KMS-11 (cell line): ENCODE measurements around the gene ZFR.

Experiments
- H2AFZ ChIP-seq: fragments of 200-600 bp; sonication (generic); 2 replicates; pipeline ENCODE4 v1.6.1; 2016; ENCODE audit warnings: antibody characterized with exemption, mixed run types, low read depth
- H3K27ac ChIP-seq: fragments of 200-600 bp; sonication (generic); 2 replicates; pipeline ENCODE4 v1.6.1; 2016; ENCODE audit warnings: mild to moderate bottlenecking, mixed run types
- H3K27me3 ChIP-seq: fragments of 200-600 bp; sonication (generic); 2 replicates; pipeline ENCODE4 v1.6.1; 2017; ENCODE audit warnings: mild to moderate bottlenecking, low read depth, mixed run types, moderate library complexity; ENCODE audit not compliant: insufficient read depth
- H3K36me3 ChIP-seq: fragments of 200-600 bp; sonication (generic); 2 replicates; pipeline ENCODE4 v1.6.1; 2017; ENCODE audit warnings: mild to moderate bottlenecking, mixed run types; ENCODE audit not compliant: insufficient read depth
- H3K4me1 ChIP-seq: fragments of 200-600 bp; sonication (generic); 2 replicates; pipeline ENCODE4 v1.6.1; 2016; ENCODE audit warnings: mild to moderate bottlenecking, low read depth, mixed run types; ENCODE audit not compliant: poor library complexity, severe bottlenecking
- H3K4me2 ChIP-seq: fragments of 200-600 bp; sonication (generic); 2 replicates; pipeline ENCODE4 v1.7.0; 2016; ENCODE audit warnings: mild to moderate bottlenecking, mixed run types
- H3K4me3 ChIP-seq: fragments of 200-600 bp; sonication (generic); IDR thresholded peaks from 2 replicates; pipeline ENCODE4 v1.6.1; 2017; ENCODE audit warnings: low read depth, low read length, mixed read lengths; ENCODE audit not compliant: insufficient read depth
- H3K79me2 ChIP-seq: fragments of 200-600 bp; sonication (generic); 2 replicates; pipeline ENCODE4 v1.6.1; 2016; ENCODE audit warnings: low read depth, mixed run types; ENCODE audit not compliant: insufficient read depth
- H3K9ac ChIP-seq: fragments of 200-600 bp; sonication (generic); 2 replicates; pipeline ENCODE4 v1.6.1; 2016; ENCODE audit warnings: mild to moderate bottlenecking, mixed run types
- H4K20me1 ChIP-seq: fragments of 200-600 bp; sonication (generic); 2 replicates; pipeline ENCODE4 v1.6.1; 2016; ENCODE audit warnings: mild to moderate bottlenecking, mixed run types; ENCODE audit not compliant: insufficient read depth
- TF ChIP-seq, protein P1 (sequence below): fragments of 200-600 bp; sonication (generic); conservative IDR thresholded peaks from 2 replicates; pipeline ENCODE4 v1.6.1; 2017; ENCODE audit warnings: low read depth, mild to moderate bottlenecking, antibody characterized with exemption, low read length, moderate library complexity, mixed read lengths

ZFR gene

DNA sequence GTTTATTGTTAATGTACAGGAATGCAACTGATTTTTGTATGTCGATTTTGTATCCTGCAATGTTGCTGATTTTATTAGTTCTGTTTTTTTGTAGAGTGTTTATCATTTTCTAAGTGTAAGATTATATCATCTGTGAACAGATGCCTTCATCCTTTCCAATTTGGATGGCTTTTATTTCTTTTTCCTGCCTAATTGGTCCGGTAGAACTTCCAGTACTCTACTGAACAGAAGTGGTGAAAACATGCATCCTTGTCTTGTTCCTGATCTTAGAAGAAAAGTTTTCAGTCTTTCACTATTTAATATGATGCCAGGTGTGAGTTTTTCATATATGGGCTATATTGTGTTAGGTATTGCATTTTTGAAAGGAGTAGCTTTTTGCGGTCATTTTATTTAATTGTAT, 42.5 kb upstream of the ZFR start:
- Histone ChIP-seq H3K36me3 (no peaks in the 10 kb centered on the region), H3K27ac (no peak overlapping the region), H3K79me2 (no peaks in the 10 kb centered on the region), H3K27me3 (no peaks in the 10 kb centered on the region), H3K4me2 (no peak overlapping the region), H3K9ac (no peak overlapping the region), H4K20me1 (no peaks in the 10 kb centered on the region), H2AFZ (no peak overlapping the region), H3K4me1 (peaks cover 21% of the 10 kb centered on the region), H3K4me3 (no peak overlapping the region)
- TF ChIP-seq, protein P1, sequence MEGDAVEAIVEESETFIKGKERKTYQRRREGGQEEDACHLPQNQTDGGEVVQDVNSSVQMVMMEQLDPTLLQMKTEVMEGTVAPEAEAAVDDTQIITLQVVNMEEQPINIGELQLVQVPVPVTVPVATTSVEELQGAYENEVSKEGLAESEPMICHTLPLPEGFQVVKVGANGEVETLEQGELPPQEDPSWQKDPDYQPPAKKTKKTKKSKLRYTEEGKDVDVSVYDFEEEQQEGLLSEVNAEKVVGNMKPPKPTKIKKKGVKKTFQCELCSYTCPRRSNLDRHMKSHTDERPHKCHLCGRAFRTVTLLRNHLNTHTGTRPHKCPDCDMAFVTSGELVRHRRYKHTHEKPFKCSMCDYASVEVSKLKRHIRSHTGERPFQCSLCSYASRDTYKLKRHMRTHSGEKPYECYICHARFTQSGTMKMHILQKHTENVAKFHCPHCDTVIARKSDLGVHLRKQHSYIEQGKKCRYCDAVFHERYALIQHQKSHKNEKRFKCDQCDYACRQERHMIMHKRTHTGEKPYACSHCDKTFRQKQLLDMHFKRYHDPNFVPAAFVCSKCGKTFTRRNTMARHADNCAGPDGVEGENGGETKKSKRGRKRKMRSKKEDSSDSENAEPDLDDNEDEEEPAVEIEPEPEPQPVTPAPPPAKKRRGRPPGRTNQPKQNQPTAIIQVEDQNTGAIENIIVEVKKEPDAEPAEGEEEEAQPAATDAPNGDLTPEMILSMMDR: no peak

DNA sequence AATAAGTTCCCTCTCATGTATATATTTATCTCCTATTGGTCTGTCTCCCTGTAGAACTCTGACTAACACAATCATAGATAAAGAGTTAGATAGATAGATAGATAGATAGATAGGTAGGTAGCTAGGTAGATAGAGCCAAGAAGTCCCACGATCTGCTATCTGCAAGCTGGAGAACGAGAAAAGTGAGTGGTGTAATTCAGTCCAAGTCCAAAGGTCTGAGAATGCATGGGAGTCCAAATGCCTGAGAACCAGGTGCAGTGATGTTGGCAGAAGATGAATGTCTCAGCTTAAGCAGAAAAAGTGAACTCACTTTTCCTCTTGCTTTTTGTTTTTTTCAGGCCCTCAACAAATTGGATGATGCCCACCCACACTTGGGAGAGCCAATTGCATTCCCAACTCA, 37.7 kb upstream of the ZFR start:
- no peaks in the 10 kb centered on the region for H3K27me3 ChIP-seq
- no peak overlapping the region for H3K4me3 ChIP-seq
- TF ChIP-seq, protein P1: no peak
- H3K9ac ChIP-seq: no peak overlapping the region
- H3K4me1 ChIP-seq: no peaks in the 10 kb centered on the region
- no peaks in the 10 kb centered on the region for H3K79me2 ChIP-seq
- H2AFZ ChIP-seq: no peak overlapping the region
- H3K4me2 ChIP-seq: no peak overlapping the region
- H3K36me3 ChIP-seq: no peaks in the 10 kb centered on the region
- no peak overlapping the region for H3K27ac ChIP-seq
- no peaks in the 10 kb centered on the region for H4K20me1 ChIP-seq

DNA sequence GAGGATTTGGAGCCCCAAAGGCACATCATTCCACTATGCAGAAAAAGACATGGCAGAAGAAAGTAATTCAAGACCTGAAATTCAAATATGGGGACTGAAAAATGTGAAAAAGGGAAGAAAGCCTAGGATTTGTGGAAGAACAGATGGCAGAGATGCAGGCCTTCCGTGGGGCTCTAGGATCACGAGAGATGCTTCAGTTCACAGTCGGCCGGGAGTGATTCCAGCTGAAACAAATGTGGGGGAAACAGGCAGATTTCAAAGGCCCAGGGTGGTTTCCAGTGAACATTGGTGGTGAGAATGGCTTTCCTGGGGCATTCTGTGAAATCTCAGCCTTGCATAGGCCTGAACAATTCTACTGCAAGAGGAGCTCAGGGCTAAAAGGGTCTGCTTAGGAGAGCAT, 34.6 kb upstream of the ZFR start:
- Histone ChIP-seq H3K4me3 (no peak overlapping the region), H3K4me2 (no peak overlapping the region), H3K27me3 (no peaks in the 10 kb centered on the region), H3K36me3 (no peaks in the 10 kb centered on the region), H3K79me2 (no peaks in the 10 kb centered on the region), H3K9ac (no peak overlapping the region), H3K27ac (no peak overlapping the region), H4K20me1 (no peaks in the 10 kb centered on the region), H2AFZ (no peak overlapping the region), H3K4me1 (no peaks in the 10 kb centered on the region)
- TF ChIP-seq, protein P1: no peak

DNA sequence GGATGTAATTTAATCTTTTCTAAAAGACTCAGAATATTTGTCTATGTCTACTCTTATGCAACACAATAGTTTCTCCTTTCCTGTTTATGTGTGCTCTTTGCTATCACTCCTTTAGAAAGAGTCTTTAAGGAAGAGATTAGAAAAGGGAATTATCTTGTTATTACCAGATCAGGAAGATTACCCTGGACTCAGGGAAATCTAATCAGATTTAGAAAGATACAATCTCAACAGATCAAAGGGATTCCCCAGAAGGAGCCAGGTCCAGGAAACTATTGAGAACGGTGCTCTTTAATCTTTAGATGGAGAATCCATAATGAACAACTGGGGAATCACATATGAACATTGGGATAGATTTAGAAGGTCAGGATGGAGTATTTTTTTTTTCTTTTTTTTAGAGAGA, 32.4 kb upstream of the ZFR start:
- Histone ChIP-seq H3K27ac (no peak overlapping the region), H3K79me2 (no peaks in the 10 kb centered on the region), H3K27me3 (no peaks in the 10 kb centered on the region), H2AFZ (no peak overlapping the region), H3K36me3 (no peaks in the 10 kb centered on the region), H3K9ac (no peak overlapping the region), H4K20me1 (no peaks in the 10 kb centered on the region), H3K4me3 (no peak overlapping the region), H3K4me1 (no peaks in the 10 kb centered on the region), H3K4me2 (no peak overlapping the region)
- TF ChIP-seq, protein P1: no peak
